Heart left ventricle (tissue), 16 donors: ENCODE data around the gene RLN3. TPM values are rescaled to one million over a fixed set of nuclear protein-coding genes. Genes with fewer than 3 reads are reported as not detected.
"Not testable (repeated sequence)": the region's sequence is repeated elsewhere in the genome, so short reads cannot be mapped to it uniquely, and the experiment has no call there.

Experiments
- ATAC-seq, 4 donors: fragments of 200-7000 bp; cut with Tn5 transposase; one replicate each; pipeline ENCODE4 v1.9.1; 2020 to 2022; ENCODE audit warnings: moderate library complexity in 4 of 4, mild to moderate bottlenecking in 3 of 4, moderate number of reproducible peaks in 1 of 4
- DNase-seq, 5 donors: peaks; one replicate each; pipeline ENCODE4 v3.0.0-alpha.2; 2020
- H3K27ac ChIP-seq, 12 donors: fragments of 200-600 bp; sonication (generic) in 4 of 12; one replicate each; pipeline versions ENCODE4 v1.5.0 to v1.8.0; 2016 to 2022; ENCODE audit warnings: mild to moderate bottlenecking in 2 of 12
- H3K27me3 ChIP-seq, 9 donors: fragments of 200-600 bp; sonication (generic) in 2 of 9; one replicate each; pipeline versions ENCODE4 v1.5.1 to v1.8.0; 2016 to 2022; ENCODE audit warnings: mild to moderate bottlenecking in 3 of 9
- H3K36me3 ChIP-seq, 9 donors: fragments of 200-600 bp; sonication (generic) in 2 of 9; one replicate each; pipeline versions ENCODE4 v1.5.0 to v1.8.0; 2018 to 2022; ENCODE audit warnings: mild to moderate bottlenecking in 2 of 9
- H3K4me1 ChIP-seq, 12 donors: fragments of 200-600 bp; sonication (generic) in 4 of 12; one replicate each; pipeline versions ENCODE4 v1.5.0 to v1.8.0; 2016 to 2022; ENCODE audit warnings: mild to moderate bottlenecking in 3 of 12
- H3K4me3 ChIP-seq, 12 donors: fragments of 200-600 bp; sonication (generic) in 4 of 12; one replicate each; pipeline versions ENCODE4 v1.5.0 to v1.8.0; 2017 to 2022; ENCODE audit warnings: mild to moderate bottlenecking in 9 of 12, moderate library complexity in 4 of 12
- H3K9me3 ChIP-seq, 12 donors: fragments of 200-600 bp; sonication (generic) in 4 of 12; one replicate each; pipeline versions ENCODE4 v1.5.0 to v1.8.0; 2016 to 2022; ENCODE audit warnings: mild to moderate bottlenecking in 1 of 12
- POLR2A ChIP-seq, 2 donors: fragments of 450-650 bp; IDR thresholded peaks; one replicate each; pipeline ENCODE4 v1.6.1; 2017; ENCODE audit warnings: antibody characterized with exemption in 2 of 2, mild to moderate bottlenecking in 2 of 2, moderate library complexity in 2 of 2
- WGBS, 4 donors: extraction: QIAGEN DNeasy Blood & Tissue Kit in 2 of 4; methylation state at CpG; one replicate each; pipeline versions ENCODE4 v1.1.5 to v1.1.7; 2013 to 2018; 5-methylcytosine and 5-hydroxymethylcytosine counted together
- intact Hi-C, 10 donors: fragments of 100-400 bp; cut with DNase I; formaldehyde crosslinking; loops; one replicate each; pipeline versions ENCODE4 v1.11.1 to v1.14.2; 2022
- polyA plus RNA-seq, 2 donors: library from polyadenylated mRNA; stranded (reverse); fragments of 200-250 nt; gene quantifications; one replicate each; pipeline ENCODE4 v1.2.3, GENCODE V29; 2013
- total RNA-seq, 9 donors: library from RNA; depleted of rRNA in 2 of 9; stranded (reverse); fragments of >200 nt in 2 of 9; fragmentation: NEBNext Ultra II Directional in 3 of 9; extraction: Animal tissue kit (Norgen Biotek cat#: 25700) in 3 of 9; gene quantifications; one replicate each; pipeline versions ENCODE4 v1.1.0 to v1.2.4, GENCODE V29; 2016 to 2023
- TF ChIP-seq, protein P1 (sequence below), 12 donors: fragments of 200-600 bp; sonication (generic) in 4 of 12; IDR thresholded peaks; one replicate each; pipeline versions ENCODE4 v1.5.0 to v1.8.0; 2018 to 2022; ENCODE audit warnings: antibody characterized with exemption in 12 of 12, mild to moderate bottlenecking in 5 of 12
- donor health status: ischemic (EF 13 %, LVEDD 7.1; RV severe dilation, severe dysfunction).
- donor health status: healthy with polysubstance abuse.
- donor health status: DM: no; HTN: yes; CAD: no.
- donor health status: DM: no; HTN: no; CAD: no.
- donor health status: ischemic (EF 25% LVEDD 6.9; RV normal size, moderate dysfunction).
- donor health status: ischemic (EF 25% LVEDD 5.7; RV mildly dilated, moderate dysfunction).
- donor health status: healthy.
- donor health status: DM: yes; HTN: yes; CAD: no.
- donor health status: ischemic (EF 35%, LVEDD 5.7; RV mildly dilated, moderate dysfunction).
- donor health status: nonischemic (EF 11% LVEDD 7.7; RV severe dilation, severe dysfunction).
- donor health status: DM: yes; HTN: yes; CAD: no.
- donor health status: PGD.
- donor health status: ischemic (EF 29% LVEDD 5.4; RV normal size, mild dysfunction).
- donor health status: nonischemic (EF 23%, LVEDD 6.1; RV moderate dilation, normal function).

The RLN3 gene
- total and polyA plus RNA-seq, 11 donors: not detected

DNA sequence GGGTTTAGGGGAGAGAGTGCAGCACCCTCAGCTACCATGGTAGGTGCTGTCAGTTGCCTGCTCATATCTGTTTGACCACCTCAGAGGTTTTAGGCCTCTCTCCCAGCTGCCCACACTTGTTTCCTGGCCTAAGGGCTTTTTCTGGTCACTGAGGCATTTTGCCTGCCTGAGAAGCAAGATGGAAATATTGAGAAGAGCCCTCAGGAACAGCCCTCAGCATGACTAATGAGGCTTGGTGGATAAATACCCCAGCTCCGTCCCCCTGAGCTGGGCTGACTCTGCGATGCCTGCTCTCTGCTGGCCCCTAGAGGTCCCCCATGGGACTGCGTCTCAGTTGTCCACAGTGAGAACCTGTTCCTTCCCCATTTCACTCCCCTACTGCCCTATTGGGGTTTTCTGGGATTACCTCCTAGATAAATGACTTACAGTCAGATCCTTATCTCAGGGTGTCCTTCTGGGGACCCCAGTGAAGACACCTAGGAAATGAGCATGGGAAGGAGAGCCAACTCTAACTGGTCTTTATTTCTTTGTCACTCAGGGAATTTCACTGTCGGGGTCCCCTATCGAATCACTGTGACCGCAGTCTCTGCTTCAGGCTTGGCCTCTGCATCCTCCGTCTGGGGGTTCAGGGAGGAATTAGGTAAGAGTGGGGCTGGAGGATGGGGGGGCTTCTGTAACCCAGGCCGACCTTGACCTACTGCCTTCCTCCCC lies 20.6 kb downstream of the RLN3 start:
- no peak overlapping the region for H3K27ac ChIP-seq
- peaks cover 0 to 51% (median 0%) of the 10 kb centered on the region in 9 donors for H3K36me3 ChIP-seq
- DNase-seq (peak in 3 of 5 donors; percentile 31 to 76 (median 42)), ATAC-seq (peak in 3 of 4 donors; percentile 59 to 68 (median 66))
- intact Hi-C loops: loop anchor here in 2 of 10 donors (10.0 kb wide), 2 partner anchors 164 to 454 kb away; no protein-coding TSS in a partner anchor
- TF ChIP-seq, protein P1, sequence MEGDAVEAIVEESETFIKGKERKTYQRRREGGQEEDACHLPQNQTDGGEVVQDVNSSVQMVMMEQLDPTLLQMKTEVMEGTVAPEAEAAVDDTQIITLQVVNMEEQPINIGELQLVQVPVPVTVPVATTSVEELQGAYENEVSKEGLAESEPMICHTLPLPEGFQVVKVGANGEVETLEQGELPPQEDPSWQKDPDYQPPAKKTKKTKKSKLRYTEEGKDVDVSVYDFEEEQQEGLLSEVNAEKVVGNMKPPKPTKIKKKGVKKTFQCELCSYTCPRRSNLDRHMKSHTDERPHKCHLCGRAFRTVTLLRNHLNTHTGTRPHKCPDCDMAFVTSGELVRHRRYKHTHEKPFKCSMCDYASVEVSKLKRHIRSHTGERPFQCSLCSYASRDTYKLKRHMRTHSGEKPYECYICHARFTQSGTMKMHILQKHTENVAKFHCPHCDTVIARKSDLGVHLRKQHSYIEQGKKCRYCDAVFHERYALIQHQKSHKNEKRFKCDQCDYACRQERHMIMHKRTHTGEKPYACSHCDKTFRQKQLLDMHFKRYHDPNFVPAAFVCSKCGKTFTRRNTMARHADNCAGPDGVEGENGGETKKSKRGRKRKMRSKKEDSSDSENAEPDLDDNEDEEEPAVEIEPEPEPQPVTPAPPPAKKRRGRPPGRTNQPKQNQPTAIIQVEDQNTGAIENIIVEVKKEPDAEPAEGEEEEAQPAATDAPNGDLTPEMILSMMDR (IDR thresholded peaks at IDR 0.05): peak; percentile 70 to 91 (median 82)
- no peak for TF ChIP-seq POLR2A (IDR thresholded peaks at IDR 0.05)
- WGBS, 4 donors: 80 to 88% (median 85%) methylated on average over 8 of the region's 8 CpGs
- H3K4me1 ChIP-seq: no peaks in the 10 kb centered on the region
- no peaks in the 10 kb centered on the region for H3K27me3 ChIP-seq
- no peak overlapping the region for H3K4me3 ChIP-seq
- H3K9me3 ChIP-seq: peaks cover 0 to 9% (median 0%) of the 10 kb centered on the region in 12 donors

DNA sequence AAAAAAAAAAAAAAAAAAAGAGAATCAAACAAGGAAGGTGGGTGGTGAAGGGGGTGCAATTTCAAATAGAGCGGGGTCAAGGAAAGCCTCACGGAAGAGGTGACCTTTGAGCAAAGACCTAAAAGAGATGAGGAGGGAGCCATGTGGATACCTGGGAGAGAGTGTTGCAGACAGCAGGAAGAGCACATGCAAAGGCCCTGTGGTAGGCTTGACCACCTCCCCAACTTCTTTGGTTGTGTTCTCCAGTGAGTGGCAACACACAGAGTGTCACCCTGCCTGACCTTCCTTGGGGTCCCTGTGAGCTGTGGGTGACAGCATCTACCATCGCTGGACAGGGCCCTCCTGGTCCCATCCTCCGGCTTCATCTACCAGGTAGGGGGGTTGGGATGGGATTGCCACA lies 22.6 kb downstream of the RLN3 start:
- ATAC-seq (no peak), DNase-seq (no peak)
- 95 to 99% (median 97%) methylated on average over 4 of the region's 4 CpGs for WGBS, 4 donors
- intact Hi-C loops: loop anchor here in 2 of 10 donors (5.0 to 10.0 kb wide), 2 partner anchors 166 to 168 kb away; no protein-coding TSS in a partner anchor
- Histone ChIP-seq H3K4me1 (no peaks in the 10 kb centered on the region), H3K36me3 (peaks cover 0 to 39% (median 0%) of the 10 kb centered on the region in 9 donors), H3K27ac (no peak overlapping the region), H3K27me3 (no peaks in the 10 kb centered on the region), H3K4me3 (no peak overlapping the region), H3K9me3 (peaks cover 0 to 9% (median 0%) of the 10 kb centered on the region in 12 donors)
- TF ChIP-seq, protein P1 (IDR thresholded peaks at IDR 0.05): no peak
- no peak for TF ChIP-seq POLR2A (IDR thresholded peaks at IDR 0.05)

DNA sequence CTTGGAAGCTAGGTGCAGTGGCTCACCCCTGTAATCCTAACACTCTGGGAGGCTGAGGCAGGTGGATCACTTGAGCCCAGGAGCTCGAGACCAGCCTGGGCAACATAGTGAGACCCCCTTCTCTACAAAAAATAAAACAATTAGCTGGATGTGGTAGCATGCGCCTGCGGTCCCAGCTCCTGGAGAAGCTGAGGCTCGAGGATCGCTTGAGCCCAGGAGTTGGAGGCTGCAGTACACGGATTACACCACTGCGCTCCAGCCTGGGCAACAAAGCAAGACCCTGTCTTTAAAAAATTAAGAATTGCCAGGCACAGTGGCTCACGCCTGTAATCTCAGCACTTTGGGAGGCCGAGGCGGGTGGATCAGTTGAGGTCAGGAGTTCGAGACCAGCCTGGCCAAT lies 23.0 kb downstream of the RLN3 start:
- intact Hi-C loops: loop anchor here in 2 of 10 donors (5.0 to 10.0 kb wide), 2 partner anchors 166 to 169 kb away; no protein-coding TSS in a partner anchor
- ATAC-seq, H3K4me1 ChIP-seq, H3K27me3 ChIP-seq, DNase-seq, H3K9me3 ChIP-seq, H3K27ac ChIP-seq, H3K4me3 ChIP-seq: not testable (repeated sequence)
- peaks cover 0 to 37% (median 0%) of the 10 kb centered on the region in 9 donors for H3K36me3 ChIP-seq
- TF ChIP-seq, protein P1 (IDR thresholded peaks at IDR 0.05): peak in 1 of 12 donors; percentile 13
- WGBS, 4 donors: 90 to 95% (median 94%) methylated on average over 11 of the region's 11 CpGs

DNA sequence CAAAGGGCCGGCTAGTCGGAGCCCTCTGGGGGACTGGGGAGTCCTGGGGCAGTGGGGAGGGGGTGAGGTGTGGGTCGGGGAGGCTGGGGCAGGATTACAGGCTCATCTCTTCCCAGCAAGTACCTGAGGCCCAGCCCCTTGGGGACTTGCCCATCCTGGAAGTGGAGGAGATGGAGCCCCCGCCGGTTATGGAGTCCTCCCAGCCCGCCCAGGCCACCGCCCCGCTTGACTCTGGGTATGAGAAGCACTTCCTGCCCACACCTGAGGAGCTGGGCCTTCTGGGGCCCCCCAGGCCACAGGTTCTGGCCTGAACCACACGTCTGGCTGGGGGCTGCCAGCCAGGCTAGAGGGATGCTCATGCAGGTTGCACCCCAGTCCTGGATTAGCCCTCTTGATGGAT lies 24.0 kb downstream of the RLN3 start:
- Histone ChIP-seq H3K9me3 (peaks cover 0 to 9% (median 0%) of the 10 kb centered on the region in 12 donors), H3K27ac (no peak overlapping the region), H3K4me1 (peaks cover 0 to under 1% (median 0%) of the 10 kb centered on the region in 12 donors), H3K4me3 (no peak overlapping the region), H3K36me3 (peaks cover 0 to 28% (median 0%) of the 10 kb centered on the region in 9 donors), H3K27me3 (no peaks in the 10 kb centered on the region)
- no peak for ATAC-seq
- intact Hi-C loops: loop anchor here in 2 of 10 donors (5.0 to 10.0 kb wide), 2 partner anchors 167 to 170 kb away; no protein-coding TSS in a partner anchor
- 86 to 100% (median 87%) methylated on average over 1 to 9 of the region's 9 CpGs for WGBS, 4 donors
- TF ChIP-seq POLR2A (IDR thresholded peaks at IDR 0.05): no peak
- TF ChIP-seq, protein P1 (IDR thresholded peaks at IDR 0.05): no peak
- DNase-seq: no peak
